Activated CD4-positive, CD25-positive, alpha-beta regulatory T cell treated with anti-CD3 and anti-CD28 coated beads, Interleukin-2, amount 50 U/mL, for 16 hours (primary cell): ENCODE measurements around the gene CSTF2.
A peak's percentile ranks its signal among the peaks of the same experiment; 100 is the strongest.
"Not testable (repeated sequence)": the region's sequence is repeated elsewhere in the genome, so short reads cannot be mapped to it uniquely, and the experiment has no call there.

Source experiments
- DNase-seq: peaks from one replicate; pipeline ENCODE4 v3.0.0-alpha.2; 2020; ENCODE audit warnings: low read depth, low spot score

CSTF2 gene, protein sequence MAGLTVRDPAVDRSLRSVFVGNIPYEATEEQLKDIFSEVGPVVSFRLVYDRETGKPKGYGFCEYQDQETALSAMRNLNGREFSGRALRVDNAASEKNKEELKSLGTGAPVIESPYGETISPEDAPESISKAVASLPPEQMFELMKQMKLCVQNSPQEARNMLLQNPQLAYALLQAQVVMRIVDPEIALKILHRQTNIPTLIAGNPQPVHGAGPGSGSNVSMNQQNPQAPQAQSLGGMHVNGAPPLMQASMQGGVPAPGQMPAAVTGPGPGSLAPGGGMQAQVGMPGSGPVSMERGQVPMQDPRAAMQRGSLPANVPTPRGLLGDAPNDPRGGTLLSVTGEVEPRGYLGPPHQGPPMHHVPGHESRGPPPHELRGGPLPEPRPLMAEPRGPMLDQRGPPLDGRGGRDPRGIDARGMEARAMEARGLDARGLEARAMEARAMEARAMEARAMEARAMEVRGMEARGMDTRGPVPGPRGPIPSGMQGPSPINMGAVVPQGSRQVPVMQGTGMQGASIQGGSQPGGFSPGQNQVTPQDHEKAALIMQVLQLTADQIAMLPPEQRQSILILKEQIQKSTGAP

GRCh38 chrX:100819837-100820666, at the start of gene CSTF2:
CSTF2 (plus strand) TSS chrX:100820391; CDS start chrX:100820417, 26 bp downstream.
- peak; percentile 61 for DNase-seq

DNA sequence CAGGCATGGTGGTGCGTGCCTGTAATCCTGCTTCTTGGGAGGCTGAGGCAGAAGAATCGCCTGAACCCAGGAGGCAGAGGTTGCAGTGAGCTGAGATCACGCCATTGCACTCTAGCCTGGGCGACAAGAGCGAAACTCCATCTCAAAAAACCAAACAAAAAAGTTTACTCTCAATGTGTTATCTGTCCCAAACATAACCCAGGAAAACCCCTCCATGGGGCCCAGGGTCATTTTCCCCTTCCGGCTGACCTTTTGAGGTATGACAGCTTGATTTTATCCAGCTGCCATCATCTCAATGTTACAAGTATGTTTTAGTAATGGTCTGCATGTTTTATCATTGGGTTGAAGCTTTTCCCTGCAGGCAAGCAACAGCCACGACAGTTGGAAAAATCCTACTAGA, 23.8 kb upstream of the CSTF2 start:
- not testable (repeated sequence) for DNase-seq

- no peak for DNase-seq
Observed at GRCh38 chrX:100797359-100797758, 22.8 kb upstream of the CSTF2 start.

- no peak for DNase-seq
Observed at GRCh38 chrX:100798484-100799214, 21.5 kb upstream of the CSTF2 start.

DNA sequence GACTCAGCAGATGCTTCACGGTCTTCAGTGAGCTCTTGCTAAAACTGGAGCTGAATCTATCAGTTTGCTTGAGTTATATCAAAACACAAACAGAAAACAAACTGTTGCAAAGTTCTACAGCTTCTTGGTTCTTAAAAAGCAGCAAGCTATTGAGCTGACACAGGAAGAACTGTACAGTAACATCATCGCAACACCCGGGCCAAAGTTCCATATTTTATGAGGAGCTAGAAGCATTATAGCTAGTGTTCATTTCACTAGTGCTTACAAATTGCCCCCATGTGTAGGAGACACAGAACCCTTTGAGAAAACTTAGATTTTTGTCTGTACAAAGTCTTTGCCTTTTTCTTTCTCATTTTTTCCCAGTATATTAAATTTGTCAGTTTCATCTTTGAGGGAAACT, 17.3 kb upstream of the CSTF2 start:
- DNase-seq, result no peak

GRCh38 chrX:100804780-100805179, 15.4 kb upstream of the CSTF2 start:
- no peak for DNase-seq

DNA sequence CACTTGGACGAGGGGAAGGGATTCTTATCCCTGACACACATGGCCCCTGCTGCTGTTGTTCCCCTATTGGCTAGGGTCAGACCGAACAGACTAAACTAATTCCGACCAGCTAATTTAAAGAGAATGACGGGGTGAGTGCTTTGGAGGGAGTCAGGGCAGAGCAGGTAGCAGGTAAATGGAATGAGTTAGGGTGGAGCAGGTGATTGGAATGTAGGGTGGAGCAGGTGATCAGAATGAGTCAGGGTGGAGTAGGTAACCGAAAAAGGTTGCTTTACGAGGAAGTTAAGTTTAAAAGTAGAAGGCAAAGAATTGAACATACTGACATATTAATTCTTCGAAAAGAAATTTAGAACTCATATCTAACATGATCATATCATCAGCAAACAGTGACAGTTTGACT, 11.9 kb upstream of the CSTF2 start:
- not testable (repeated sequence) for DNase-seq

GRCh38 chrX:100812216-100813158, 7.7 kb upstream of the CSTF2 start:
- no peak for DNase-seq

GRCh38 chrX:100817340-100817739, 2.9 kb upstream of the CSTF2 start:
- no peak for DNase-seq

DNA sequence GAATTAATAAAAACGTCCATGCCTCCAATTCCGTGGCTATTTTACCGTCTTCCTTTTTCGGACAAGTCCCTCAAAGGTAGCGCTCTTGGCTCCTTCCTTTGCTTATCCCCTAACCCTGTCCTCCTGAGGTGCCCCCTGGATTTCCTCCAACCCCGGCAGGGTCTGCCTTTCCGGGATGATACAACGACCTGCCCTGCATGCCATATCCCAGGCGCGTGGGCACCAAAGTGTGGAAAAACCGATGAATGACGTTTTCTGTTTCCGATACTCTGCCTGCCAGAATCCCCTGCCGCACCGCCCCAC, 706 bp upstream of the CSTF2 start:
- DNase-seq, result no peak

GRCh38 chrX:100829730-100830129, 9.5 kb downstream of the CSTF2 start:
- no peak for DNase-seq

DNA sequence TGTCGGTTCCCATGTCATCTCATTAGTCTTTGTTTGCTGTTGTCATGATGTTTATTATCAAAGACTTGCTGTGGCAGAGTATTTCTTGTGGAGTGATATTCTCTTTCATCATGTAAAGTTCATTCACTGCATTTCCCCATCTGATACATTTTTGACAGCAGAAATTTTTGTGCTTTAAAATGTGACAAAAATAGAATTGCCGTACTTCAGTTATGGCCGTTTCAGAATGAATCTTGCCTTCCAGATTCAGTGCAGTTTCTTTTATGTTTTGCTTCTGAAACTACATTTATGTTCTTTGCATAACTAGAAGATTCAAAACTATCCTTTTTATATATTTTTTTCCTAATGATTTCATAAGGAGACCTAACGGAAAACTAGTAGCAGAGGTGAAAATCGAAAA, 10.0 kb downstream of the CSTF2 start:
- DNase-seq, result no peak

GRCh38 chrX:100830547-100830946, 10.4 kb downstream of the CSTF2 start:
- DNase-seq, result no peak

GRCh38 chrX:100831219-100831946, 11.2 kb downstream of the CSTF2 start:
- DNase-seq, result no peak

- no peak for DNase-seq
Observed at GRCh38 chrX:100850317-100850716, 30.1 kb downstream of the CSTF2 start.

DNA sequence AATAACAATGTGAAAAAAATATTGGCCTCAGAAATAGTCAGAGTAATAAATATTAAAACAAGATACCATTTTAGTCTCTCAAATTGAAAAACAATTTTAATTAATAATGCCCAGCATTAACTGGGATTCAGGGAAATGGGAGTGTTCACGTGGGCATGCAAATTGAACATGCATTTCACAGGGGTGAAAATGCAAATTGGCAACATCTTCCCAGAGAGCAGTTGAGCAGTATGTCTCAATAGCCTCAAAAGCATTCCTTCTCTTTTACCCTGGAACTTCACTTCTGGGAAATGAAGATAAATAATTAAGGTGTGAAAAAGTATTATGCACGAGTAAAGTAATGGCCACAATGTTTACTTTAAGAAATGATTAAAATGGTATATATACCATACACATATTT, 32.6 kb downstream of the CSTF2 start:
- DNase-seq, result no peak

GRCh38 chrX:100863326-100863864, 43.2 kb downstream of the CSTF2 start:
- DNase-seq, result no peak

DNA sequence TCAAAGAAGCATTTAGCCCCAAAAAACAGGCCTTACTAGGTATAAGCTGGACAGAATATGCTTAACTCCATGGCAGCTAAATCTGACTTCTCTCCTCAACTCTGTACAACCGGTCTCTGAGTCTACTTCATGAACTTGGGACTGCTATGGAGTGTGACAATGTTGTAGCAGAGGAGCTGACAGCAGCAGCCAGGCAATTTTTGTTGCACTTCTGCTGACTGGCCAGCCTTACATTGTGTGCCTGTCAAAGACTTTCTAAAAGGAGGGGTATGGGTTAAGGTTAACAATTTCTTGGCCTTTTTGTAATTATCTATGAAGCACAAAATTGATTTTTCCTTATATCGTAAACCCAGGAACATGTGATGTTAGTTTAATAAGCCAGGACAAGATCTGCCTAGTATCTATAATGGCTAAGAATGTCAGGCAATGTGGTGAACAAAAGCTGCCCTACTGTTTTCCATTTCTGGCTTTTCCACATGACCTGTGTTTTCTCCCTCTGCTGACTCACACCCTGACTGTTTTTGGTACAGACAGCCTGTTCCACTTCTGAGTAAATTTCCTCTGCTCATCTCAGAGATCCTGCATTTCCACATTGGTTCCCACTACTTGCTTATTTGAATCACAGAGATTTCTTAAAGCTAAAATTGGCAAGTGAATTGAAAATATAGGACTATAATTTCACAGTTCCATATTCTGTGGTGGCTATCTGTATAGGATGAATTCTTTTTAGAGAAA, 44.6 kb downstream of the CSTF2 start:
- no peak for DNase-seq

GRCh38 chrX:100868273-100868672, 48.1 kb downstream of the CSTF2 start:
- DNase-seq, result no peak
